GM12873 (cell line): ENCODE measurements around the gene RRM2.

Source experiments
- CTCF ChIP-seq: IDR thresholded peaks from 2 replicates; pipeline ENCODE4 v1.5.1; 2012; ENCODE audit warnings: low read depth, mild to moderate bottlenecking, moderate library complexity, low read length, control low read depth; ENCODE audit not compliant: insufficient read depth; ENCODE audit errors: missing control alignments

Gene RRM2

GRCh38 chr2:10078704-10079265, 43.8 kb upstream of the RRM2 start:
- TF ChIP-seq CTCF, result no peak

GRCh38 chr2:10079266-10079869, 43.2 kb upstream of the RRM2 start:
- no peak for TF ChIP-seq CTCF

GRCh38 chr2:10079870-10080535, 42.5 kb upstream of the RRM2 start, which contains the start of gene CYS1:
Gene CYS1 (minus strand): TSS chr2:10080411. CDS start chr2:10080223, 188 bp downstream.
- no peak for TF ChIP-seq CTCF

- TF ChIP-seq CTCF, result no peak
These were observed 41.8 kb upstream of the RRM2 start for GRCh38 chr2:10080536-10081304.

GRCh38 chr2:10083046-10083445, 39.5 kb upstream of the RRM2 start:
- TF ChIP-seq CTCF, result no peak

GRCh38 chr2:10083692-10084211, 38.8 kb upstream of the RRM2 start:
- TF ChIP-seq CTCF, result no peak
